ENCODE data around the gene RBM22. TPM values are rescaled to one million over a fixed set of nuclear protein-coding genes. Genes with fewer than 3 reads are reported as not detected.

Gene RBM22
- polyA plus RNA-seq, 5 donors = 68.0 to 84.3 (median 75.9) TPM

Other genes with a start within 250 kb of the RBM22 start
- gene NDST1, start 192.9 kb downstream of the RBM22 start, polyA plus RNA-seq (ENCODE audit: insufficient read depth in 1 of 5, insufficient read length in 5 of 5, low replicate concordance in 1 of 5) = 10 to 100 TPM; 45.0 to 71.2 (median 65.9) TPM
- gene SYNPO, start 60.4 kb downstream of the RBM22 start, polyA plus RNA-seq (ENCODE audit: insufficient read depth in 1 of 5, insufficient read length in 5 of 5, low replicate concordance in 1 of 5) = 10 to 100 TPM; 18.1 to 33.9 (median 21.7) TPM
- 10 to 100 TPM in 3 of 5 donors, 1 to 10 TPM in 2; 9.7 to 13.3 (median 11.2) TPM for gene MYOZ3, start 39.8 kb downstream of the RBM22 start, polyA plus RNA-seq (ENCODE audit: insufficient read depth in 1 of 5, insufficient read length in 5 of 5, low replicate concordance in 1 of 5)
- 10 to 100 TPM; 53.1 to 73.5 (median 69.4) TPM for gene DCTN4, start 58.0 kb upstream of the RBM22 start, polyA plus RNA-seq (ENCODE audit: insufficient read depth in 1 of 5, insufficient read length in 5 of 5, low replicate concordance in 1 of 5)
- gene SMIM3, start 77.7 kb upstream of the RBM22 start, polyA plus RNA-seq (ENCODE audit: insufficient read depth in 1 of 5, insufficient read length in 5 of 5, low replicate concordance in 1 of 5) = 10 to 100 TPM; 13.8 to 19.8 (median 16.9) TPM
- 1 to 10 TPM in 3 of 5 donors, under 1 TPM in 2; 0.33 to 1.2 (median 1.0) TPM for gene IRGM, start 145.5 kb upstream of the RBM22 start, polyA plus RNA-seq (ENCODE audit: insufficient read depth in 1 of 5, insufficient read length in 5 of 5, low replicate concordance in 1 of 5)
- gene ZNF300, start 203.9 kb upstream of the RBM22 start, polyA plus RNA-seq (ENCODE audit: insufficient read depth in 1 of 5, insufficient read length in 5 of 5, low replicate concordance in 1 of 5) = 10 to 100 TPM; 21.0 to 47.3 (median 33.3) TPM